IPS DF 6.9 (cell line): ENCODE measurements around the gene MRPL33.

Experiments used
- DNase-seq: peaks from one replicate; pipeline ENCODE4 v3.0.0-alpha.2; 2013; ENCODE audit warnings: low read depth, low spot score
- H3K27ac ChIP-seq: one replicate; pipeline ENCODE4 v1.5.1; 2013; ENCODE audit warnings: low read length, control low read depth
- H3K27me3 ChIP-seq: 2 replicates; pipeline ENCODE4 v1.6.1; 2013; ENCODE audit warnings: mild to moderate bottlenecking, low read length; ENCODE audit not compliant: control insufficient read depth, insufficient read depth
- H3K36me3 ChIP-seq: 2 replicates; pipeline ENCODE4 v1.6.1; 2013; ENCODE audit warnings: low read length; ENCODE audit not compliant: control insufficient read depth, insufficient read depth
- H3K4me1 ChIP-seq: 2 replicates; pipeline ENCODE4 v1.6.1; 2013; ENCODE audit warnings: low read length; ENCODE audit not compliant: control insufficient read depth, insufficient read depth
- H3K4me3 ChIP-seq: 2 replicates; pipeline ENCODE4 v1.5.1; 2013; ENCODE audit warnings: mild to moderate bottlenecking, low read length
- H3K9me3 ChIP-seq: 2 replicates; pipeline ENCODE4 v1.6.1; 2013; ENCODE audit warnings: low read length, inconsistent platforms; ENCODE audit not compliant: control insufficient read depth, insufficient read depth
- WGBS: extraction: QIAGEN DNeasy Blood & Tissue Kit; methylation state at CpG from one replicate; pipeline ENCODE4 v1.1.7; 2013; ENCODE audit warnings: mixed read lengths, missing lambda C conversion rate; ENCODE audit not compliant: insufficient read length, insufficient coverage; 5-methylcytosine and 5-hydroxymethylcytosine counted together

The MRPL33 gene

DNA sequence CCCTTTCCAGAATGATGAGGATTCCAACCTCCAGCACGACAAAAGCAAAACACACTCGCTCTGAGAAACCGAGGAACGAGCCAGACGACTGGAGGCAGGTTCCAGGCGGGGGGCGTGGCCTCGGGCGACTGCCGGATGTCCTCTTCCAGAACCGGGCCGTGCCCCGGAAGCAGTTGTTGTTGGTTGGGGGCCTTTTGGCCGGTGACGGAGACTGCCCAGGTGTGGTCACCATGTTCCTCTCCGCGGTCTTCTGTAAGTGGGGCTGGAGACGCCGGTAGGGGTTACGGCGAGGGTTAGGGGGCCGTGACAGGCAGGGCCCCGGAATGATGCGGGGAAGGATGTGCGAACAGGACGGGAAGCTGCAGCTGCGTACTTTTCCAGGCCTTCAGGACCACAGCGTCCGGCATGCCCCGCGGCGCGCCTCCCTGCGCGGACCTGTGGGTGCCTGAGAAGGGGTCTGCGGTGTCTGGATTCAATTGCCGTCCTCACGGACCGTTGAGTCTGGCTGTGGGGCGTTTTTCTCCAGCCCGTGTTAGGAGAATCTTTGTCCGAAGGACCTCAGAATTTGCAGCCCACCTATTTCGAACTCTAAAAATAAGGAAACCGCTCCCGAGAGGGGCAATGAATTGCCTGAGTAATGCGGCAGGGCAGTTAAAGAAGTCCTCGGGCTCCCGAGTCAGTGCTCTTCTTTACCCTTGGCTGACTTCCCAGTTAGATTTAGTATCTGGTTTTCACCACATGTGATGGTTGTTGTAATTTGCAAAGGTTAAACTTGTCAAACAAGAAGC, at the start of gene MRPL33:
Gene MRPL33 (plus strand): TSS at position 172 of the 788 bp plus-strand sequence. CDS start 59 bp downstream, at position 231.
- Histone ChIP-seq H3K4me1 (no peaks in the 10 kb centered on the region), H3K36me3 (peaks cover 3% of the 10 kb centered on the region; the same call in 1 of the 2 replicates), H3K27me3 (no peaks in the 10 kb centered on the region), H3K9me3 (no peaks in the 10 kb centered on the region), H3K4me3 (peak within 1 kb of the TSS; percentile 87), H3K27ac (no peak within 1 kb of the TSS)
- peak; percentile 89 for DNase-seq
- WGBS = no CpG with 5 or more reads among the region's 48 CpGs

DNA sequence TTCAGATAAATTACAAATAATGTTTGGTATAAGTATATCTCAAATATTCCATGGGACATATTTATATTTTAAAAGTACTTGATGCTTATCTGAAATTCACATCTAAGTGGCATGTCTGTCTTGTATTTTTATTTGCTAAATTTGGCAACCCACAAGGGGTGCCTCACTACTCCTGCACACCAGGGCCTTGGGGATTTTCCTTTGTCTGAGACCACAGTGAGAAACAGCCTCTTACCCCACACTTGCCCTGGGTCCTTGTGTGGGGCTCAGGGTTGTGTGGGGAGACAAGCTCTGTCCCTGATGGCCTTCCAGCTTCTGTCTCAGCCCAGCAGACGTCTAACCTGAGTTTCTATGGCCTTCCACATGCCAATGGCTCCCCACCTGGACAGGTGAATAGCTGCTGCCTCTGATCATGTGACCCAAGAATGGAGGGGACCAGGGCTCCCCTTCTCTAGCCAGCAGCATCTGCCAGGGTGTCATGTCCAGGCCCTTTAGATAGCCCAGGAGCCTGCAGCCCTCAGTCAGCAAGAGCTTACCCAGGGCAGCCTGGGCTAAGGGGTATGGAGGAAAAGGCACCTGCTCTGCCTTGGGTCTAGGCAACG, 49.5 kb upstream of the MRPL33 start:
- no peak for DNase-seq
- peaks cover 8% of the 10 kb centered on the region for H3K4me1 ChIP-seq
- no peaks in the 10 kb centered on the region for H3K27me3 ChIP-seq
- no peak overlapping the region for H3K4me3 ChIP-seq
- no CpG with 5 or more reads among the region's 2 CpGs for WGBS
- H3K36me3 ChIP-seq = no peaks in the 10 kb centered on the region
- H3K9me3 ChIP-seq = no peaks in the 10 kb centered on the region
- H3K27ac ChIP-seq = no peak overlapping the region

DNA sequence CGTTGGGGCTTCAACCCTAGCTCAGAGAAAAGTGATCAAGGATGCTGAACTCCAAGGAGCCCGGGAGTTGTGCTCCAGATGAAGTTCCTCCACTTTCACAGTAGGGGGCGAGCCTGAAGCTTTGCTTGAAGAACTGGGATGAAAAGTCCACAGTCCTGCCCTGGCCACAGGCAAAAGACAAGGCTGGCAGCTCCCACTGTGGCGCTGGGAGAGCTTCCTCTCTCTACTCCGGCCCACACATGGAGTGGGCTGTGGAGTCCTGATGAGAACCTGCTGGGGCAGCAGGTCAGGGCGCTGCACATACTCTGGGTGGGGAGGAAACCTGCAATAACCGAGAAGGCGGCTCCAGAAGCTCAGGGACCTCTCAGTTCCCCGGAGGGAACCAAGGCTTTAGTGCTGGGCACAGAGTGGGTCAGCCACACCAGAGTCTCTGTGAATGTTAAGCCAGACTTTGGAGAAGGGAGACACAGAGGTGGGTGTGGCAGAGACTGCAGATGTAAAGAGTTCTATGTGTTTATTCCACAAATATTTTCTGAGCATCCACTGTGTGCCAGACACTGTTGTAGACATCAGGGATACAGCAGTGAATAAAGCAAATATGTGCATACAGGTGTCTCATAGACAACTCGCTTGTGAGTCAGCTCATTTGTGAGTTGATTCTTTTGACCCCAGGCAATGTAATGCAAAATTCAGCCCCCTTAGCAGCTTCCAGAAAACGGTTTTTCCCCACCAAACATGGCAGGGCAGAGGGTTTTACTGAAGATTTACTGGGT, 48.0 kb upstream of the MRPL33 start:
- WGBS = no CpG with 5 or more reads among the region's 11 CpGs
- H3K9me3 ChIP-seq = no peaks in the 10 kb centered on the region
- peak; percentile 63 for DNase-seq

DNA sequence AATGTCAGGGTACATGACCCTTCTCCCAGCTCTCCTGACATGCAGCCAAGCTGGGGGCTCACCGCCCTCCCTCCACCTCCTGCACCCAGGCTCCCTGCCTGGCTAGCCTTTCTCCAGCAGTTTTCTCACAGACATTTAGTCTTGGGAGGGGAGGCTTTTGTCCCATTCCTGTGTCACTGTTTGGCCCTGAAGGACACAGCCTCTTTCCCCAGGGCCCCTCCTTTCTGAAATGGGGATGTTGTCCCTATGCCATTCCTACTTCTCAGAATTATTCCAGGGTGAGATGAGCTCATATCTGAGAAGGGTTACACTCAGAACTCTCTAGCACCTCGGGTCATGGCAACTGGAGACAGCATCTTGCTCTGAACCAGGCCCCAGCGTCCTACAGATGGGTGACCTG, 47.3 kb upstream of the MRPL33 start:
- WGBS = no CpG with 5 or more reads among the region's 3 CpGs
- H3K4me1 ChIP-seq = peaks cover 8% of the 10 kb centered on the region

More for the DNA sequence above, 48.0 kb upstream of the MRPL33 start:
- Histone ChIP-seq H3K27me3 (no peaks in the 10 kb centered on the region), H3K4me1 (peaks cover 8% of the 10 kb centered on the region), H3K36me3 (no peaks in the 10 kb centered on the region), H3K27ac (no peak overlapping the region), H3K4me3 (no peak overlapping the region)

DNA sequence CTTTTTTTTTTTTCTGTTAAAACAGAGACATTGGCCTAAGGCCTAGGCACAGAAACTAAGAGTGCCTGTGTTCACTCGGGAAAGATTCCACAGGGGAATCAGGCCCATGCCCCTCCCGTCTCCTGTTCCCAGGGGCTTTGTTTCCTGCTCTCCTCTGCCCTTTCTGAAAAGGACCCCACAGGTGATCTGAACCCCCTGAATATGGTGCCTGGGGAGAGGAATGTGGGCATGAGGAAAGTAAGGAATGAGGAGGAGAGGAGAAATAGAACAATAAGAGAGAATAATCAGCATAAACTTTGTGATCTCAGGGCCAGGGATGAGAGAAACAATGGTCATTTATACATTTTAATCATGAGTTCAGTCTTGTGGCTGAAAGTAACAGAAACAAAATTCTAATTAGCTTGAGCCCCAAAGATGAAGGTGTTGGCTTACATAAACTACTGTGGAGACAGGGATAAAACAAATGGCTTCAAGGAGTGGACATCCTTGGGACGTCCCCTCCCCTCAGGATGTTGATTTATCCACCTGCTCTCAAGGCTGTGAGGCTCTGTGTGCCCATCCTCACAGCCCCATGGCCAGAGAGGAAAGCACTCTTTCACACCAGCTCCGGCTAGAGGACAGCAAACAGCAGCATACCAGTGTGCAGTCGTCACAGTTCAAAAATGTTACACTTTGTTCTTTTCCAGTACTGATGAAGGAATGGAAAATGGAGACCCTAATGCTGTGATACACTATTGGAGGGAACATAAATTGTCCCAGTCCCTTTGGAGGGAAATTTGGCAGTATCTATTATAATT, 46.4 kb upstream of the MRPL33 start:
- H3K9me3 ChIP-seq = no peaks in the 10 kb centered on the region
- no peaks in the 10 kb centered on the region for H3K27me3 ChIP-seq
- H3K27ac ChIP-seq = no peak overlapping the region
- peaks cover 8% of the 10 kb centered on the region for H3K4me1 ChIP-seq
- WGBS = no CpG with 5 or more reads among the region's 5 CpGs
- DNase-seq = no peak
- H3K4me3 ChIP-seq = no peak overlapping the region
- H3K36me3 ChIP-seq = no peaks in the 10 kb centered on the region

More for the DNA sequence above, 47.3 kb upstream of the MRPL33 start:
- no peak overlapping the region for H3K27ac ChIP-seq
- H3K27me3 ChIP-seq = no peaks in the 10 kb centered on the region
- H3K9me3 ChIP-seq = no peaks in the 10 kb centered on the region
- no peaks in the 10 kb centered on the region for H3K36me3 ChIP-seq
- DNase-seq = no peak
- no peak overlapping the region for H3K4me3 ChIP-seq

DNA sequence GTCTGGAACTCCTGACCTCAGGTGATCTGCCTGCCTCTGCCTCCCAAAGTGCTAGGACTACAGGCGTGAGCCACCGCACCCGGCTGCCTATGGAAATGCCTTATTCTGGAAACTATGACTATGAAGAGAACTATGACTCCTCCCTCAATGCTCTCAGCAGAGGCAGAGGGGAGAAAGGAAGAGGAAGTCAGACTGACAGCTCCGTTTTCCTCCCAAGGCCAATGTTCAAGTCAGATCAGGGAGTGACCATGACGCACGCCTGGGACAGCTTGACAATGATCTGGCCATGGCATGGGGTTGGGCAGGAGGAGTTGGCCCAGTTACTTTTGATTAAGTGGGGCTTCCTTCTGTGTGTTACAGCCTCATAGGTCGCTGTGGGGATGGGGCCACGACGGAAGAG, 44.3 kb upstream of the MRPL33 start:
- H3K27ac ChIP-seq = no peak overlapping the region
- no CpG with 5 or more reads among the region's 9 CpGs for WGBS
- H3K4me1 ChIP-seq = peaks cover 8% of the 10 kb centered on the region; the same call in 1 of the 2 replicates
- no peak for DNase-seq
- H3K9me3 ChIP-seq = no peaks in the 10 kb centered on the region
- H3K36me3 ChIP-seq = no peaks in the 10 kb centered on the region
- no peaks in the 10 kb centered on the region for H3K27me3 ChIP-seq
- H3K4me3 ChIP-seq = no peak overlapping the region

DNA sequence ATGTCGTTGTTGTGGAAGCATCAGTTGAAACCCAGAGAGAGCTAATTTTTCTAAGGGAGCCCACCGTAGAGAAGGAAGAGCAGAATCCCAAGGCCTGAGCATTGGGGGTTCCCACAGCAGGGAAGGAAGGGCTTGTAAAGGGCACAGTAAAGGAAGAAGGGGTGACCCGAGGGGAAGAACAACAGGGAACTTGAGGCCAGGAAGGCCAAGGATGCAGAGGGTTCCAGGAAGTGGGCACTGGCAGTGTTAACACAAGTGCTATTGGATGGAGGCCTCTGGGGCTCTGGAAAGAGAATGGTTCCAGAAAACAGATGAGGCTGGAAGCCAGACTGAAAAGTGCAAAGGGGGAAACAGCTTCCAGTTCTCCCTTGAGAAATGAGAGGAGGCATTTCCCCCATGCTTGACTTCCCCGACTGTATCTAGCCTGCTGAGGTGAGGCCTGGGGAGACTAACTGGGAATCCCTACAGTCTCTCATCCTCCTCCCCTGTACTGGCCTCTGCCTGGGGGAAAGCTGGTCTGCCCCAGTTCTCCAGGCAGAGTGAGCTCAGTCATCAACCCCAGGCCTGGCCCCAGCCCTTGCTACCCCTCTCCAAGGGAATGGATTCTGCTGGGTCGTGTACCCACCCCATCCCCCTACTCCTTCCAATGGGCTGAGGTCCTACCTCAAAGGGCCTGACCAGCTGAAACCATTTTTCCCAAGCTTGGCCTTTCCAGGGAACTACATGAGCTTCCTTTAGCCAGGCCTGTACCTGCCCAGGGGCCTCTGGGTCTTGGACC, 43.2 kb upstream of the MRPL33 start:
- no peaks in the 10 kb centered on the region for H3K27me3 ChIP-seq
- no CpG with 5 or more reads among the region's 5 CpGs for WGBS
- H3K36me3 ChIP-seq = no peaks in the 10 kb centered on the region
- H3K9me3 ChIP-seq = no peaks in the 10 kb centered on the region
- no peak overlapping the region for H3K27ac ChIP-seq
- DNase-seq = no peak
- peaks cover 6% of the 10 kb centered on the region; the same call in 1 of the 2 replicates for H3K4me1 ChIP-seq
- H3K4me3 ChIP-seq = no peak overlapping the region; the same call in 1 of the 2 replicates

DNA sequence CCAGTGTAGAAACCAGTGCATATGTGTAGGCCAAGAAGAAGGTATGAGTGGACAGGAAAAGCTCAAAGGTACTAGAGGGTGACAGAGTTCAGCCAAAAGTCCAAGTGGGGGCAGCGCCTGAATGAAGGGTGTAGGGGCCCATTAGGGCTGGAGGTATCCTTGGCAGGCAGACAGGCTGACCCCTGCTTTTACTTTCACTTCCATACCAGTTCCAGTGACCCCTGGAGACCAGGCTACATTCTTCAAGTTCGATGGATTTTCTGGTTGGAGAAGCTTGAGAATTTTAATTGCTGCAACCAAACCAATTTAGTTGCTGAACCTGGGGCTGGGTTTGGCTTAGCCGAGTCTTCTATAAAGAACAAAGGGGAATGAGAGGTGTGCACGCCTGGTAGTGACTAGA, 42.3 kb upstream of the MRPL33 start:
- no peaks in the 10 kb centered on the region for H3K36me3 ChIP-seq
- H3K4me3 ChIP-seq = no peak overlapping the region
- H3K27me3 ChIP-seq = no peaks in the 10 kb centered on the region
- no peak overlapping the region for H3K27ac ChIP-seq
- H3K9me3 ChIP-seq = no peaks in the 10 kb centered on the region
- no peak for DNase-seq
- H3K4me1 ChIP-seq = peaks cover 3% of the 10 kb centered on the region; the same call in 1 of the 2 replicates
- WGBS = no CpG with 5 or more reads among the region's 4 CpGs

DNA sequence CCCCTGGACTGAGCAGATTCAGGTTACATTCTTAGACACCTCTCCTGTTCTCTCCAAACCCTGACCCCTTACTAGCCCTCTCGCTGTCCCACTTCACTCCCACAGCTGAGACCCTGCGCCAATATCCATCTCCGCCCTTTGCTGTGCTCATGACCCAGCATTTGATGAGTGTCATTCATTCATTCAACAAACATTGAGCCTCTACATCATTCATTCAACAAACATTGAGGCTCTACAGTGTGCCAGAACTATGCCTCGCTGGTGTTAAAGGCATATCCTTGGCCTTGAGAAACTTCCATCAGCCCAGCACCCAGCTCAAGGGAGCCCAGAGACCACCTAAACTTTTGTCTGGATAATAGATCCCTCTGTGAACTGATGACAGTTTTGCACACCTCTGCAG, 41.9 kb upstream of the MRPL33 start:
- Histone ChIP-seq H3K27me3 (no peaks in the 10 kb centered on the region), H3K27ac (no peak overlapping the region), H3K4me3 (no peak overlapping the region), H3K36me3 (no peaks in the 10 kb centered on the region), H3K9me3 (no peaks in the 10 kb centered on the region), H3K4me1 (peaks cover 1% of the 10 kb centered on the region; the same call in 1 of the 2 replicates)
- no peak for DNase-seq
- WGBS = no CpG with 5 or more reads among the region's 4 CpGs
